Gastrocnemius medialis (tissue), 4 donors: ENCODE data around the gene NUDT14.

Source experiments
- POLR2A ChIP-seq, 2 donors: fragments of 450-650 bp; IDR thresholded peaks; one replicate each; pipeline ENCODE4 v1.6.1; 2017; ENCODE audit warnings: antibody characterized with exemption in 2 of 2, mild to moderate bottlenecking in 2 of 2, moderate library complexity in 2 of 2
- TF ChIP-seq, protein P1 (sequence below), 5 experiments: fragments of 450-650 bp in 3 of 5; fragments of 200-600 bp in 2 of 5; sonication (generic) in 2 of 5; IDR thresholded peaks in 4 of 5; conservative IDR thresholded peaks in 1 of 5; 1 replicate in 4 of 5; 2 replicates in 1 of 5; pipeline ENCODE4 v1.5.1; 2016 to 2019; ENCODE audit warnings: antibody characterized with exemption in 5 of 5, mild to moderate bottlenecking in 3 of 5, moderate library complexity in 3 of 5

DNA sequence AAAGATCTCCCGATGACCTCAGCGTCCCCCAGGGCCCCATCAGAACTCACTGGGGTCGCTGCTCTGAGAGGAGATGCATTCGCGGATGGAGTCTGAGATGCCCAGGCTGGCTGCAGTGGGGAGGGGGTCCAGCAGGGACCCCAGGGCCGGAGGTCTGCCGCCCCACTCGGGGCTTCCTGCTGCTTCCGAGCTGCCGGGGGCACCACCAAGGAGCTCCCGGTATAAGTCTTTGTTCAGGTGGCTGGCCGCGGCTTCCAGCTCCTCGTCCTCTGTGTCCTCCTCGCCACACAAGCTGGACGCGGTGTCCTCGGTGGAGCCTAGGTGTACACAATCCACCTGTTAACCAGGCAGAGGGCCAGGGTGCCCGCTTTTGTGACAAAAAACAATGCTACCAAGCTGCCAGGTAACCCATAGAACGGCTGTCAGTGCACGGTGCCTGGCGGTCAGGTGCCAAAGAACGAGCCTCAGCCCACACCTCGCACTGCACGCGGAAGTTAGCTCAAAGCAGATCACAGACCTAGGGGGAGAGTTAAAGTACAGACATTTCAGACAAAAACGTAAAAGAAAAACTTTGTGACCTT, 40.6 kb upstream of the NUDT14 start:
- TF ChIP-seq, protein P1, sequence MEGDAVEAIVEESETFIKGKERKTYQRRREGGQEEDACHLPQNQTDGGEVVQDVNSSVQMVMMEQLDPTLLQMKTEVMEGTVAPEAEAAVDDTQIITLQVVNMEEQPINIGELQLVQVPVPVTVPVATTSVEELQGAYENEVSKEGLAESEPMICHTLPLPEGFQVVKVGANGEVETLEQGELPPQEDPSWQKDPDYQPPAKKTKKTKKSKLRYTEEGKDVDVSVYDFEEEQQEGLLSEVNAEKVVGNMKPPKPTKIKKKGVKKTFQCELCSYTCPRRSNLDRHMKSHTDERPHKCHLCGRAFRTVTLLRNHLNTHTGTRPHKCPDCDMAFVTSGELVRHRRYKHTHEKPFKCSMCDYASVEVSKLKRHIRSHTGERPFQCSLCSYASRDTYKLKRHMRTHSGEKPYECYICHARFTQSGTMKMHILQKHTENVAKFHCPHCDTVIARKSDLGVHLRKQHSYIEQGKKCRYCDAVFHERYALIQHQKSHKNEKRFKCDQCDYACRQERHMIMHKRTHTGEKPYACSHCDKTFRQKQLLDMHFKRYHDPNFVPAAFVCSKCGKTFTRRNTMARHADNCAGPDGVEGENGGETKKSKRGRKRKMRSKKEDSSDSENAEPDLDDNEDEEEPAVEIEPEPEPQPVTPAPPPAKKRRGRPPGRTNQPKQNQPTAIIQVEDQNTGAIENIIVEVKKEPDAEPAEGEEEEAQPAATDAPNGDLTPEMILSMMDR (IDR thresholded peaks at IDR 0.05 in 4 of 5, conservative IDR thresholded peaks at IDR 0.05 in 1 of 5): no peak
- no peak for TF ChIP-seq POLR2A (IDR thresholded peaks at IDR 0.05)
